ENCODE results near the gene ASPSCR1.
A peak's percentile ranks its signal among the peaks of the same experiment; 100 is the strongest.

Gene ASPSCR1

DNA sequence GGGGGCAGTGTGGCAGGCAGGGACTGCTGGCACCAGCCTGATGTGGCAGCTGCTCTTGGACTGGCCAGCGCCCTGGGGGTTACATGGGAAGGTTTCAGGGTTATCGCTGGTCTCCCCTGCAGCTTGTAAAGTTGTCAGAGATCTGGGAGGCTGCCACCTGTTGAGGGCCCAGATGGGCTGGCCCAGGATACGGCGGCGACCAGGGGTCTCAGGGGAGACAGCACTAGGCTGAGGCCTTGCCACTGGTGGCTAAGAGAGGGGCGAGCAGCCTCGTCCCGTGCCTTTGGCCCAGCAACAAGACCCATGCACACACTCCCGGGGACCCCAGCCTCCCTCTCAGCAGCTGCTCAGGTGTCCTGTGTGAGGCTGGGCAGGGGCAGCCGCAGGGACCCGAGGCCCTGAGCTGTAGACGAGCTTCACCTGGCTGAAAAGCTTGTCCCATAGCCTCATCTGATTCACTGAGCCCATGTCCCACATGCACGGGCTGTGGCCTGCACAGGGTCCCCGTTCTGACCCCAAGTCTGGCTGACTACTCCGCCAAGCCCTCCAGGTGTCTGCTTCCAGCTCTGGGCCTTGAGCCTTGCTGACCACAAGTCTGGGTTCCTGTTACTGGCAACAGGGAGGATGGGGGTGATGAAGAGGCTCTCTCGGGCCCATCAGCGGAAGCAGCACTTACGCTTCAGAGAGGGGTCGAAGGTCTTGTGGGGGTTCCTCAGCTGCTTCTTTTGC lies 82.0 kb downstream of the ASPSCR1 start:
- DNase-seq = no peak

DNA sequence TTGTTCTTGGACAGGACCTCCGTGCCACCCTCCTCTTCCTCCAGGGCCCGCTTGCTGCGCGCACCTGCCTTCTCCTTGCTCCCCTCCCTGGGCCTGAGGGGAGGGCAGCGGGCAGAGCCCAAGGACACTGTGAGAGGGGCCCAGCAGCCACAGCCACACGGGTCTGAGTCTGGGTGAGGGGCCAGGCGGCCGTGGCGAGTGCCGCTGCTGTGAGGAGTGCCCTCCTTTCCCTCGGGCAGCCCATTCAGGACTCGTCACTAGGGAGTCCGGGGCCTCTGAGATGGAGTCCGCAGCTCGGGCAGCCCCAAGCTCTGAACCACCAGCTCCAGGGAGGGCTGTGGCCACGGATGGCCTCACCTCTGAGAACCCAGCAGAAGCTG lies 82.6 kb downstream of the ASPSCR1 start:
- DNase-seq = no peak

- DNase-seq = no peak
Observed at GRCh38 chr17:82060614-82061013, 83.2 kb downstream of the ASPSCR1 start.

GRCh38 chr17:82061047-82061925 lies 83.9 kb downstream of the ASPSCR1 start:
- no peak for DNase-seq

GRCh38 chr17:82062076-82062983 lies 84.9 kb downstream of the ASPSCR1 start:
- DNase-seq = no peak

DNA sequence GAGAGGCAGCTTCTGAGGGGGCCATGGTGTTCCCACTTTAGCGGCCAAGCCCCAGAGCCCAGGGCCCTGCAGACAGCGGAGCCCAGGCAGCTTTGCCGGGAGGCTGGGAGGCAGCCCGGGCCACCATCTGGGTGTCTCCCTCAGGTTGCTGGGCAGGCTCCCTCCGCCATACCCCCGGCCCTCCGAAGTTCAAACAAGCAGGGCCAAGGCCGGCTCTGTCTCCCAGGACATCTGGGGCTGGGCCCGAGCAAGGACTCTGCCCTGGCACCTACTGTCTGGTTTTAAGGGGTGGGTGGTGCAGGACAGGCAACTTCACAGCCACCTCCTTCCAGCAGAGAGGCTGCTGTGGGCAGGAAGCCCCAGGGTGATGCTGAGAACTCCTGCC lies 85.5 kb downstream of the ASPSCR1 start:
- no peak for DNase-seq

- no peak for DNase-seq
Observed at GRCh38 chr17:82063424-82064415, 86.3 kb downstream of the ASPSCR1 start.

DNA sequence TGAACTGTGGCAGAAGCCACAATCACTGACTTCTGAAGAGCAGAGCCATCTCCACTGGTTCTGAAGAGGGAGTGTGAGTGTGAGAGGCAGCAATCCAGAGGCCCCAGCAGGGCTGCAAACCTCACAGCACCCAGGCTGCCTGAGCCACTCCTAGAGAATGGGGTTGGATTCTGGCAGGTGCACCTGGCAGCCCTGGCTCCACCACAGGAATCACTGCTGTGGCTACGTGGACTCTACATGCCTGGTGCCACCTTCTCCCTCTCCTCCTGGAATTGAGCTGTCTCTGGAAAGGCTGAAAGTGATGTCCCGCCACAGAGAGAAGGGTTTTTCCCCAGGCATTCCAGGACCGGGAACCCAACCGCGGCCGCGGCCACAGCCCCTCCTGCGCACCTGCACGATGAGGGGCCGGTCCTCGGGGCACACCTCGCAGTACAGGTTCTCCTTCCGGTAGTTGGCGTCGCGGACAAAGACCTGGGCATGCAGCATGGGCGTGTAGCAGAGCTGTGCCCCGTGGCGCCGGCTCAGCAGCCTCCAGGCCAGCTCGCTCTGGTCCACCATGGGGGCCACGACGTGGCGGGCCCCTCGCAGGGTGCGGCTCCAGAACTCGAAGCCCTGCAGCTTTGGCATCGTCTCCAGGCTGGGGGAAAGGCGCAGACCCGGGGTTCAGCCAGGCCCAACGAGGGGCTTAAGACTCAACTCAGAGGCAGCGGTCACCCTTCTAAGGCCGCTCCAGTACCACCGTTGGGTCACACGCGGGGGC lies 87.2 kb downstream of the ASPSCR1 start:
- no peak for DNase-seq

DNA sequence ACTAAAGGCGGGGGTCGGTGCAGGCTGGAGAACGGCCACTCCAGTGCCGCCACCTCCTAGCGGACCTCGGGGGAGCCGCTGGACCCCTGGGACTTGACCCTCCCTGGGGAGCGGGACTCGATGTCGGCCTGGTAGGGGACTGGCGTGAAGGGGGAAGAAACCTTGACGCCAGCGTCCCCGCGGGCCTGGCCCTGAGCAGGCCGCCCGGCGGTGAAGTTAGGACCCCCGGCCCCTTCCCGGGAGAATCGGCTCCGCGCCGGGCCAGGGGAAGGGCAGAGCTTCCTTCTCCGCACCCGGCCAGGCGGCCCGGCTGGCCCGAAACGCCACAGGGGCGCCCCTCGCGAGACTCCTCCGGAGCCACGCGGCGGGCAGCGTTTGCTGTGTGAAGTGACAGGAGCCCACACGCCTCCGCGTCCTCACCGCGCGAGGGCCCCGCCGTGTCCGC lies 87.8 kb downstream of the ASPSCR1 start:
- DNase-seq = no peak

DNA sequence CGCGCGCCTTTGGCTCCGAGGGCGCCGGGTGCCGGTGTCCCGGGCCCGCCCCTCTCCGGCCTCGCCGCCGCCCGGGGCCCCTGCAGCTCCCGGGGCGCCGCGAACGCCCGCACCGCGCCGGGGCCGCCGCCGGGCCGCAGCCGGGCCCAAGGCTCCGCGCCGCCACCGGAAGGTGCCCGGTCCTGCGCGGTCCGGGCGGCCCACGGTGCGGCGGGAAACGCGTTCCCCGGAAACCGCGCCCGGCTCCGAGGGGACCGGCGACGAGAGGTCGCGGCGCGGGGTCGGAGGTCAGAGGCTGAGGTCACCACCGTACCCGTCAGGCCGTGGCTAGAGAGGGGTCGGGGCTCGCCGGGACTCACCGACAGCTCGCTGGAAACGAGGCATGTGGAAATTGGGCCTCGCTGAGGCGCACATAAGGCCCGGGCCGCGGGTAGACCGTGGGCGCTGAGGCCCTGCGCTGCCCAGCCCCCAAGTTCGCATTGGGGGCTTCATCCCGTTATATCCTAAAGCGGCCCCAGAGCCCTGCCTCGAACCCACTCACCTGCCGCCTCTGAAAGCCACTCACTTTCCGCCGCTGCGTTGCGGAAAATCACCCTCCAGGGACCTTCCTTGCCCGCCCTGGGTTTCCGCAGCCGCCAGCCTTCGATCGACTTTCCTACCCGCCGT lies 88.3 kb downstream of the ASPSCR1 start, which contains the start of gene DUS1L:
DUS1L (minus strand) TSS at position 167 of the 666 bp plus-strand sequence. CDS start 745 bp downstream, outside the sequence.
- peak; percentile 54 for DNase-seq

All from HCEC 1CT (cell line).